GM13976 (cell line): ENCODE results near the gene ARHGAP10.

Experiments
- DNase-seq: peaks from one replicate; pipeline ENCODE4 v3.0.0; 2012; ENCODE audit warnings: low spot score
- in situ Hi-C: fragments of 300-500 bp; cut with MboI; formaldehyde crosslinking; loops from one replicate; pipeline ENCODE4 v1.12.0; 2022; ENCODE audit warnings: low sequenced_read_pairs, mixed read lengths, inconsistent platforms; ENCODE audit not compliant: unreplicated experiment
- TF ChIP-seq, protein P1 (sequence below): IDR thresholded peaks from 2 replicates; pipeline ENCODE4 v1.5.1; 2012; ENCODE audit warnings: borderline replicate concordance, mild to moderate bottlenecking; ENCODE audit not compliant: insufficient read depth; ENCODE audit errors: extremely low read depth, missing control alignments, control extremely low read depth

ARHGAP10 gene

DNA sequence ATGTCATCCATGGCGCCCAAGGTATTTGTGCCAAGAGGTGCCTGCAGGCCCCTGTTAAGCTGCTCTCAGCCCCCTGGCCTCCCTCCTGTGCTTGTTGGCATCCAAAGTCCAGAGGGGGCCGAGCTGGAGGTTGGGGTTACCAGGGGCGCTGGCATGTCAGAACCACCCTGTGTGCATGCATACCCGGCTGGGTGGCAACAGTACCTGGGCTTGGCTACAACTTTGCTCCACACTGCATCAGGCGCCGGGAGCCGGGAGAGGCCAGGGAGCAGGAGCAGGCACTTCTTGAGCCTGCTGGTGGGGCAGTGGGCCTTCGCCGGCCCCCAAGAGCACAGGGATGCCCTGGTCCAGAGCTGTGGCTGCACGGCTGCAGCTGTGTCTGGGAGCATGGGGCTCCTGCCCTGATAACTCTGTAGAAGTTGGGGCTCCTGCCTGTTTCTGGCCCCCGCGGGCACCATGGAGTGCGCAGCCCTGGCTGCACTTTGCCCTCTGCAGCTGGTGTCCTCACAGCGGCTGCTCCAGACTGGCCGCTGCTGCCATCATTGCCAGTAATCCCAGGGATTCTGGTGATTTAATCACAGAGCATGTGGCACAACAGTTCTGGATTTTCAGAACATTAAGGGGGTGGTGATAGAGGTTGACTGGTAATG is 130.3 kb downstream of the ARHGAP10 start:
- in situ Hi-C loops = loop anchor here (10.0 kb wide), 3 partner anchors 147 to 347 kb away; no protein-coding TSS in a partner anchor
- TF ChIP-seq, protein P1, sequence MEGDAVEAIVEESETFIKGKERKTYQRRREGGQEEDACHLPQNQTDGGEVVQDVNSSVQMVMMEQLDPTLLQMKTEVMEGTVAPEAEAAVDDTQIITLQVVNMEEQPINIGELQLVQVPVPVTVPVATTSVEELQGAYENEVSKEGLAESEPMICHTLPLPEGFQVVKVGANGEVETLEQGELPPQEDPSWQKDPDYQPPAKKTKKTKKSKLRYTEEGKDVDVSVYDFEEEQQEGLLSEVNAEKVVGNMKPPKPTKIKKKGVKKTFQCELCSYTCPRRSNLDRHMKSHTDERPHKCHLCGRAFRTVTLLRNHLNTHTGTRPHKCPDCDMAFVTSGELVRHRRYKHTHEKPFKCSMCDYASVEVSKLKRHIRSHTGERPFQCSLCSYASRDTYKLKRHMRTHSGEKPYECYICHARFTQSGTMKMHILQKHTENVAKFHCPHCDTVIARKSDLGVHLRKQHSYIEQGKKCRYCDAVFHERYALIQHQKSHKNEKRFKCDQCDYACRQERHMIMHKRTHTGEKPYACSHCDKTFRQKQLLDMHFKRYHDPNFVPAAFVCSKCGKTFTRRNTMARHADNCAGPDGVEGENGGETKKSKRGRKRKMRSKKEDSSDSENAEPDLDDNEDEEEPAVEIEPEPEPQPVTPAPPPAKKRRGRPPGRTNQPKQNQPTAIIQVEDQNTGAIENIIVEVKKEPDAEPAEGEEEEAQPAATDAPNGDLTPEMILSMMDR = no peak
- DNase-seq = no peak

DNA sequence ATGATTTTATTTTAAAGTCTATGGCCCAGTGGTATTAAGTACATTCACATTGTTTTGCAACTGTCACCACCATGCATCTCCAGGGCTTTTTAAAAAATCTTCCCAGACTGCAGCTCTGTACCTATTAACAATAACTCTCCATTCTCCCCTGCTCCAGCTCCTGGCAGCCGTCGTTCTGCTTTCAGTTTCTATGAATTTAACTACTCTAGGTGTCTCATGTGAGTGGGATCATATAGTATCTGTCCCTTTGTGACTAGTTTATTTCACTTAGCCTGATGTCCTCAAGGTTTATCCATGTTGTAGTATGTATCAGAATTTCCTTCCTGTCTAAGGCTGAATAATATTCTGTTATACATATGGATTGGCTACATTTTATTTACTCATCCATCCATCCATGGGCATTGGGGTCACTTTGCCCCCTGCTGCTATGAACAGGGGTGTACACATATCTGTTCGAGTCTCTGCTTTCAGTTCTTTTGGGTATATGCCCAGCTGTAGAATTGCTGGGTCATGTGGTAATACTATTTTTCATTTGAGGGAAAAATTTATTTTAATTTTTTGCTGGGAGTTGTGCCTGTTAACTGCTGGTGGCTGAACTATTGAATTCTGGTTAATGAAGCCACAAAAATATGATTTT is 131.3 kb downstream of the ARHGAP10 start:
- DNase-seq = no peak
- in situ Hi-C loops = loop anchor here (10.0 kb wide), 3 partner anchors 148 to 348 kb away; no protein-coding TSS in a partner anchor
- TF ChIP-seq, protein P1 = no peak

DNA sequence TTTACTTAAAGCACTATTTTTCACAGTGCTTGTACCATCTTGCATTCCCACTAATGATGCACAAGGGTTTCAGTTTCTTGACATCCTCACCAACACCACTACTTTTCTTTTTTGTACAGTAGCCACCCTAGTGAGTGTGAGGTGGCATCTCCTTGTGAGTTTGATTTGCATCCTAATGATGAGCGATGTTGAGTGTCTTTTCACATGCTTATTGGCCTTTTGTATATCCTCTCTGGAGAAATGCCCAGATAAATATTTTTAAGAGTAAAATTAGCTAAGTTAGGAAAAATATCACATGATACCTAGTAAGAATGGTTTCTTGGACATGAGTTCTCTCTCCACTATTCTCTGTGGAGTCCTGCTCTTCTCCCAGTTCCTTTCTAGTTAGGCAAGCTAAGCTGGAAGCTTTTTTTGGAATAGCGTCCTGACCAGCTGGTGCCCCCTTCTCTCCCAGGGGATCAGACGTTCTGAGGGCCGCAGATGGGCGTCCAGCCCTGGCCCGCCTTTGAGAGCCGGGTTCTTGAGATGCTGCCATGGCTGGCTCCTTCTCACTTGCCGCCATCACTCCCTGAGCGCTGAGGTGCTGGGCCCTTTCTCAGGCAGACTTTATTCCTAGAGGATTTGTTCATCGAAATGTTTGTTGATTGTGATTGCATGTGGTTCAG is 132.1 kb downstream of the ARHGAP10 start:
- in situ Hi-C loops = loop anchor here (10.0 kb wide), 3 partner anchors 149 to 349 kb away; no protein-coding TSS in a partner anchor

DNA sequence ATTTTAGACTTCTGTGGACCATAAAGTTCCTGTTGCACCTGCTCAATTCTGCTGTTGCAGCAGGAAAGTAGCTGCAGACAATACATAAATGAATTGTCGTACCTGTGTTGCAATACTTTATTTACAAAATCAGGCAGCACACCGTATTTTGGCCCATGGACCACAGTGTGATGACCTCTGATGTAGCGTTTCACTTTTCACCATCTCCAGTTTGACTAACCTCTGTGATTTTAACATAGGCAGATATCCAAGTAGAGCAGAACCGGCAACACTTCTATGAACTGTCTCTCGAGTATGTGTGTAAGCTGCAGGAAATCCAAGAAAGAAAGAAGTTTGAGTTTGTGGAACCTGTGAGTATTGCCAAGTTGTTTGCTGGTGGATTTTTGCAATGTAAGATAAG is 132.7 kb downstream of the ARHGAP10 start:
- TF ChIP-seq, protein P1 = no peak
- no peak for DNase-seq
- in situ Hi-C loops = loop anchor here (10.0 kb wide), 3 partner anchors 150 to 350 kb away; no protein-coding TSS in a partner anchor

More for the DNA sequence above, 132.1 kb downstream of the ARHGAP10 start:
- no peak for DNase-seq
- TF ChIP-seq, protein P1 = no peak

DNA sequence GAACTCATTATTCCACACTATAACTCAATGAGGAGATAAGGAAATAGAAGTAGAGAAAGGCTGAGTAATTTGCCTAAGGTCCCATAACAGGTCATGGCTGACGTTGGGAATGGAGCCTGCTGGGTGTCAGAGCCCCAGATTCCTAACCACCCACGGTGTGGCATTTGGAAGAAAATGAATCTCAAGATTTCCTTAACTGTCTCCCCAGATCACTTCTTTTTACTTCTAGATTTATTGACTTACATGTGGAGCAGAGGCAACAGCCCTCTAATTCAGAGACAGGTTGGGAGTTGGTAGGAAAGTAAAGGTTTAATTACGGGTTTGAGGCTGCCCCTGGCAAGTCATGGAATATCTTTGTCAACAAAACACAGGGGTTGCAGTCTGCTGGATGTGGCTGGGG is 134.0 kb downstream of the ARHGAP10 start:
- DNase-seq = no peak
- in situ Hi-C loops = loop anchor here (10.0 kb wide), 3 partner anchors 151 to 351 kb away; no protein-coding TSS in a partner anchor
- TF ChIP-seq, protein P1 = no peak

DNA sequence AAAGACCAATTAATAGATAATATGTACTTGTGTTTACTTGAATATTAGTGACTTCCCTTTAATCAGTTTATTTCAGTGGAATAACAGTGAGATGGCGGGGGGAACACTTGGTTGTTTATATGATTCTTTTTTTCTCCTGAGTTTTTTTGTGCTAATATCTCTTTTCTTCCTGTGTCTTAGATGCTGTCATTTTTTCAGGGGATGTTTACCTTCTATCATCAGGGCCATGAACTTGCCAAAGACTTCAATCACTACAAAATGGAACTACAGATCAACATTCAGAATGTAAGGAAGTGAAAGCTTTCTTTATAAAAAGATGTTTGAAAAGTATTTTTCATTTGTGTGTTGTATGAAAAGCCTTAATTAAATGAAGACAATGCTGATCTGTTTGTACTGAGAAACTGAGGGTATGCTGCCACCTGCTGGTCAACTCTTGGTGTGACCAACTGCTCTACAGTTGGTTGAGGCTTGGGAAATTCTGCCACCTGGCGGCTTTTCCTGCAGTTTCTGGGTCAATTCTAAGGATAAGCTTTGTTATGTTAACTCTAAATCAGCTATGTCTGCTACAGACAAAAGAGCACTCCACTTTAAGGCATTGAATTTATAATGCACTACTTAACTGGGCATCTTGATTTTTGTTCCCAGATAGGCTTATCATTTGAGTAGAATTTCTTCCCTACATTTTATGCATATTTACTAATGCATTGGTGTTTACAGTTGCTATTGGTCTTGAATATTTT is 134.8 kb downstream of the ARHGAP10 start:
- in situ Hi-C loops = loop anchor here (10.0 kb wide), 3 partner anchors 152 to 352 kb away; no protein-coding TSS in a partner anchor
- TF ChIP-seq, protein P1 = peak; percentile 93
- peak; percentile 79 for DNase-seq
